SK-N-SH (cell line): Measurements from ENCODE around the gene CTXND1. TPM values are rescaled to one million over a fixed set of nuclear protein-coding genes. Genes with fewer than 3 reads are reported as not detected.
"Not testable (repeated sequence)": the region's sequence is repeated elsewhere in the genome, so short reads cannot be mapped to it uniquely, and the experiment has no call there.

ENCODE experiments used
- CTCF ChIA-PET: fragments of 300-600, 350-600 bp; formaldehyde crosslinking; extraction: SDS; loops from one replicate; lab custom pipeline; 2021; lab: Yijun Ruan, JAX
- POLR2A ChIA-PET: fragments of 350-600 bp; sonication (Branson Sonifier 250); formaldehyde crosslinking; extraction: SDS; loops from one replicate; lab custom pipeline; 2020; ENCODE audit warnings: antibody characterized with exemption, inconsistent platforms; lab: Yijun Ruan, JAX
- DNase-seq: peaks from one replicate; pipeline ENCODE4 v3.0.0; 2012
- H2AFZ ChIP-seq: fragments of 200-600 bp; sonication (generic); 2 replicates; pipeline ENCODE4 v1.8.1; 2016; ENCODE audit warnings: antibody characterized with exemption, mild to moderate bottlenecking, low read depth
- H3F3A ChIP-seq: fragments of 200-600 bp; sonication (generic); replicated peaks from 2 replicates; pipeline ENCODE3; 2016; ENCODE audit warnings: antibody characterized with exemption, mild to moderate bottlenecking; ENCODE audit not compliant: insufficient read depth
- H3K27ac ChIP-seq, 2 experiments: fragments of 200-500 bp in 1 of 2; fragments of 200-600 bp in 1 of 2; sonication (Bioruptor generic) in 1 of 2; sonication (generic), shearing (Covaris generic) in 1 of 2; 2 replicates each; pipeline versions ENCODE4 v1.5.1 to v1.6.1; 2014 to 2016; ENCODE audit warnings: low read depth in 2 of 2, inconsistent platforms in 1 of 2, low read length in 1 of 2, mild to moderate bottlenecking in 1 of 2, mixed read lengths in 1 of 2
- H3K27me3 ChIP-seq: fragments of 200-600 bp; sonication (generic), shearing (Covaris generic); 2 replicates; pipeline ENCODE4 v1.6.1; 2016; ENCODE audit warnings: mixed run types; ENCODE audit not compliant: insufficient read depth
- H3K36me3 ChIP-seq, 2 experiments: fragments of 200-500 bp in 1 of 2; fragments of 200-600 bp in 1 of 2; sonication (Bioruptor generic) in 1 of 2; sonication (generic) in 1 of 2; replicated peaks in 1 of 2; 2 replicates each; pipeline versions ENCODE3 to v1.5.1; 2014 to 2016; ENCODE audit warnings: low read length in 1 of 2, mild to moderate bottlenecking in 1 of 2; ENCODE audit not compliant: insufficient read depth in 2 of 2, control insufficient read depth in 1 of 2
- H3K4me1 ChIP-seq, 2 experiments: fragments of 200-500 bp in 1 of 2; fragments of 200-600 bp in 1 of 2; sonication (Bioruptor generic) in 1 of 2; sonication (generic), shearing (Covaris generic) in 1 of 2; 2 replicates each; pipeline versions ENCODE4 v1.5.1 to v1.6.1; 2014 to 2016; ENCODE audit warnings: low read depth in 1 of 2, low read length in 1 of 2, mixed run types in 1 of 2; ENCODE audit not compliant: insufficient read depth in 2 of 2, control insufficient read depth in 1 of 2
- H3K4me2 ChIP-seq: fragments of 200-600 bp; sonication (generic), shearing (Covaris generic); 2 replicates; pipeline ENCODE4 v1.6.1; 2017; ENCODE audit warnings: mixed run types
- H3K4me3 ChIP-seq, 2 experiments: fragments of 200-500 bp in 1 of 2; fragments of 200-600 bp in 1 of 2; sonication (Bioruptor generic) in 1 of 2; sonication (generic), shearing (Covaris generic) in 1 of 2; 2 replicates each; pipeline versions ENCODE4 v1.5.1 to v1.8.1; 2014 to 2016; ENCODE audit warnings: low read depth in 2 of 2, inconsistent platforms in 1 of 2, low read length in 1 of 2, mild to moderate bottlenecking in 1 of 2, mixed read lengths in 1 of 2, moderate library complexity in 1 of 2
- H3K79me2 ChIP-seq: fragments of 200-600 bp; sonication (generic); 2 replicates; pipeline ENCODE4 v1.8.1; 2017; ENCODE audit warnings: mild to moderate bottlenecking; ENCODE audit not compliant: insufficient read depth
- H3K9ac ChIP-seq: fragments of 200-600 bp; sonication (generic); 2 replicates; pipeline ENCODE4 v1.6.1; 2017; ENCODE audit warnings: mixed run types
- H3K9me2 ChIP-seq: fragments of 200-600 bp; sonication (generic); 2 replicates; pipeline ENCODE4 v1.6.1; 2017; ENCODE audit warnings: mixed run types
- H3K9me3 ChIP-seq: fragments of 200-600 bp; sonication (generic); 2 replicates; pipeline ENCODE4 v1.6.1; 2017; ENCODE audit warnings: mixed run types, mild to moderate bottlenecking, moderate library complexity
- H4K20me1 ChIP-seq: fragments of 200-600 bp; sonication (generic); 2 replicates; pipeline ENCODE4 v1.6.1; 2017; ENCODE audit warnings: mild to moderate bottlenecking, mixed run types; ENCODE audit not compliant: insufficient read depth
- FOXJ3 ChIP-seq: sonication (generic); formaldehyde crosslinking; IDR thresholded peaks from 2 replicates; pipeline ENCODE4 v1.5.1; 2020; ENCODE audit warnings: mild to moderate bottlenecking, missing genetic modification reagents
- GATA2 ChIP-seq: sonication (generic); formaldehyde crosslinking; IDR thresholded peaks from 2 replicates; pipeline ENCODE4 v1.5.0; 2020; ENCODE audit warnings: mild to moderate bottlenecking, missing genetic modification reagents
- MXI1 ChIP-seq: IDR thresholded peaks from 2 replicates; pipeline ENCODE4 v1.6.1; 2012; ENCODE audit warnings: mild to moderate bottlenecking, low read depth, low read length, improper control_type of control experiment
- NFIC ChIP-seq: IDR thresholded peaks from 2 replicates; pipeline ENCODE4 v1.4.0; 2012; ENCODE audit warnings: borderline replicate concordance
- SMC3 ChIP-seq: IDR thresholded peaks from 2 replicates; pipeline ENCODE4 v1.6.1; 2012; ENCODE audit warnings: low read depth, low read length, improper control_type of control experiment
- TCF12 ChIP-seq: IDR thresholded peaks from 2 replicates; pipeline ENCODE4 v1.4.0; 2012
- TEAD4 ChIP-seq: IDR thresholded peaks from 2 replicates; pipeline ENCODE4 v1.4.0; 2012; ENCODE audit warnings: mild to moderate bottlenecking, borderline replicate concordance; ENCODE audit not compliant: insufficient read depth
- WGBS: methylation state at CpG from one replicate; pipeline ENCODE4 v1.1.6; 2017; ENCODE audit warnings: low lambda C conversion rate; 5-methylcytosine and 5-hydroxymethylcytosine counted together
- polyA plus RNA-seq, 3 experiments: library from polyadenylated mRNA; depleted of rRNA; stranded (reverse); fragments of >200 nt; gene quantifications; 2 replicates each; pipeline ENCODE4 v1.2.3, GENCODE V29; 2012
- TF ChIP-seq, protein P1 (sequence below): IDR thresholded peaks from 2 replicates; pipeline ENCODE4; 2012
- TF ChIP-seq, protein P2 (sequence below): IDR thresholded peaks from 2 replicates; pipeline ENCODE4 v1.4.0; 2012; ENCODE audit warnings: low read depth, borderline replicate concordance
- TF ChIP-seq, protein P3 (sequence below): IDR thresholded peaks from 2 replicates; pipeline ENCODE4 v1.4.0; 2012; ENCODE audit warnings: low read depth, borderline replicate concordance

The CTXND1 gene
- polyA plus RNA-seq, 1 of the 3 experiments (the other 2 are of a cell fraction) = not detected

DNA sequence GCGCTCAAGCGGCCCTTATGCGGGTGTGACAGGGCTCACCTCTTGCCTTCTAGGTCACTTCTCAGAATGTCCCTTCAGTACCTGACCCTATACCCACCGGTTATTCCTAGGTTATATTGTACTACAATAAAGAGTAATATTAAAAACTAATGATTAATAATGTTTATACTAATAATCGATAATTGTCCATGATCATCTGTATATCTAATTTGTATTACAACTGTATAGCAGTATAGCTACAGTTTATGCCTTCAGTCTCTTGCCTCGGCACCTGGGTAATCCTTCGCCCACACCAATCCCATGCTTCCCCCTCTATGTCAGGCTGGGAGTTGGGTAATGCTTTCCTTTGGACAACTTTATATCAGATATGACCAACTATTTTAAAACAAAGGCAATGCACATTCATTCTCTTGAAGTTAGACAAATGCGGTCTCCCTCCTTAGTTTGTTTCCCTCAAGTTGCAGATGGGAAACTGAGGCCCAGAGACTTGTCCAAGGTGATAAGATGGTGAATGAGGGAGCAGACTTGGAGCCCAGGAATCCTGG, 95.8 kb downstream of the CTXND1 start:
- WGBS = 96% methylated on average over 8 of the region's 8 CpGs
- Histone ChIP-seq H3K9me2 (no peaks in the 10 kb centered on the region), H3K9me3 (no peaks in the 10 kb centered on the region), H3K4me3 (no peak overlapping the region), H4K20me1 (no peaks in the 10 kb centered on the region), H2AFZ (no peak overlapping the region), H3K4me2 (no peak overlapping the region), H3K9ac (no peak overlapping the region), H3K27ac (no peak overlapping the region), H3F3A (peaks cover 11% of the 10 kb centered on the region), H3K36me3 (peaks cover under 1 to 20% of the 10 kb centered on the region in 2 experiments), H3K4me1 (peaks cover 0 to 14% of the 10 kb centered on the region in 2 experiments; a peak in 1 of 4 replicates), H3K27me3 (no peaks in the 10 kb centered on the region), H3K79me2 (no peaks in the 10 kb centered on the region)
- ChIA-PET CTCF (interaction anchor here (0.6 to 1.5 kb wide), 2 partner anchors 17 to 41 kb away, joined by 3 to 4 read pairs; no protein-coding TSS in a partner anchor), POLR2A (no interaction called here)
- no peak for DNase-seq
- TF ChIP-seq, protein P1, sequence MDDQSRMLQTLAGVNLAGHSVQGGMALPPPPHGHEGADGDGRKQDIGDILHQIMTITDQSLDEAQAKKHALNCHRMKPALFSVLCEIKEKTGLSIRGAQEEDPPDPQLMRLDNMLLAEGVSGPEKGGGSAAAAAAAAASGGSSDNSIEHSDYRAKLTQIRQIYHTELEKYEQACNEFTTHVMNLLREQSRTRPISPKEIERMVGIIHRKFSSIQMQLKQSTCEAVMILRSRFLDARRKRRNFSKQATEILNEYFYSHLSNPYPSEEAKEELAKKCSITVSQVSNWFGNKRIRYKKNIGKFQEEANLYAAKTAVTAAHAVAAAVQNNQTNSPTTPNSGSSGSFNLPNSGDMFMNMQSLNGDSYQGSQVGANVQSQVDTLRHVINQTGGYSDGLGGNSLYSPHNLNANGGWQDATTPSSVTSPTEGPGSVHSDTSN = no peak
- TF ChIP-seq SMC3 (no peak), TCF12 (no peak), GATA2 (no peak), MXI1 (no peak), FOXJ3 (CRISPR knock-in tag) (no peak), TEAD4 (no peak), NFIC (no peak)
- TF ChIP-seq, protein P2, sequence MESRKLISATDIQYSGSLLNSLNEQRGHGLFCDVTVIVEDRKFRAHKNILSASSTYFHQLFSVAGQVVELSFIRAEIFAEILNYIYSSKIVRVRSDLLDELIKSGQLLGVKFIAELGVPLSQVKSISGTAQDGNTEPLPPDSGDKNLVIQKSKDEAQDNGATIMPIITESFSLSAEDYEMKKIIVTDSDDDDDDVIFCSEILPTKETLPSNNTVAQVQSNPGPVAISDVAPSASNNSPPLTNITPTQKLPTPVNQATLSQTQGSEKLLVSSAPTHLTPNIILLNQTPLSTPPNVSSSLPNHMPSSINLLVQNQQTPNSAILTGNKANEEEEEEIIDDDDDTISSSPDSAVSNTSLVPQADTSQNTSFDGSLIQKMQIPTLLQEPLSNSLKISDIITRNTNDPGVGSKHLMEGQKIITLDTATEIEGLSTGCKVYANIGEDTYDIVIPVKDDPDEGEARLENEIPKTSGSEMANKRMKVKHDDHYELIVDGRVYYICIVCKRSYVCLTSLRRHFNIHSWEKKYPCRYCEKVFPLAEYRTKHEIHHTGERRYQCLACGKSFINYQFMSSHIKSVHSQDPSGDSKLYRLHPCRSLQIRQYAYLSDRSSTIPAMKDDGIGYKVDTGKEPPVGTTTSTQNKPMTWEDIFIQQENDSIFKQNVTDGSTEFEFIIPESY = no peak
- TF ChIP-seq, protein P3, sequence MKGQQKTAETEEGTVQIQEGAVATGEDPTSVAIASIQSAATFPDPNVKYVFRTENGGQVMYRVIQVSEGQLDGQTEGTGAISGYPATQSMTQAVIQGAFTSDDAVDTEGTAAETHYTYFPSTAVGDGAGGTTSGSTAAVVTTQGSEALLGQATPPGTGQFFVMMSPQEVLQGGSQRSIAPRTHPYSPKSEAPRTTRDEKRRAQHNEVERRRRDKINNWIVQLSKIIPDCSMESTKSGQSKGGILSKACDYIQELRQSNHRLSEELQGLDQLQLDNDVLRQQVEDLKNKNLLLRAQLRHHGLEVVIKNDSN = no peak

DNA sequence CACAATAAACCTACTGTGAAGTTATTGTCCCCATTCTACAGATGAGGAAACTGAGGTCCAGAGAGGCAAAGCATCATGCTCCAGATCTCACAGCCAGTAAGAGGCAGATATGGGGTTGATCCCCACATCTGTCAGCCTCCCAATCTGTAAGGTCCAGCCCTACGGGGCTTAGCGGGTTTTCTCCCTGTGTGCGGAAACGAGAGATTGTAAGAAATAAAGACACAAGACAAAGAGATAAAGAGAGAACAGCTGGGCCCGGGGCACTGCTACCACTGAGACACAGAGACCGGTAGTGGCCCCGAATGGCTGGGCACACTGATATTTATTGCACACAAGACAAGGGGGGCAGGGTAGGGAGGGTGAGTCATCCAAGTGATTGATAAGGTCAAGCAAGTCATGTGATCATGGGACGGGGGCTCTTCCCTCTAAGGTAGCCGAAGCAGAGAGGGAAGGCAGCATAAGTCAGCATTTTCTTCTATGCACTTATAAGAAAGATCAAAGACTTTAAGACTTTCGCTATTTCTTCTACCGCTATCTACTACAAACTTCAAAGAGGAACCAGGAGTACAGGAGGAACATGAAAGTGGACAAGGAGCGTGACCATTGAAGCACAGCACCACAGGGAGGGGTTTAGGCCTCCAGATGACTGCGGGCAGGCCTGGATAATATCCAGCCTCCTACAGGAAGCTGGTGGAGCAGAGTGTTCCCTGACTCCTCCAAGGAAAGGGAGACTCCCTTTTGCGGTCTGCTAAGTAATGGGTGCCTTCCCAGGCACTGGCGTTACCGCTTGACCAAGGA, 96.4 kb downstream of the CTXND1 start:
- POLR2A ChIA-PET, H3K4me3 ChIP-seq, CTCF ChIA-PET, H3K27ac ChIP-seq, H4K20me1 ChIP-seq, H3K4me2 ChIP-seq, H3K9me2 ChIP-seq, H3K9me3 ChIP-seq, H2AFZ ChIP-seq, DNase-seq, H3K79me2 ChIP-seq, H3K9ac ChIP-seq, H3K27me3 ChIP-seq: not testable (repeated sequence)
- Histone ChIP-seq H3K4me1 (peaks cover 0 to 14% of the 10 kb centered on the region in 2 experiments; a peak in 1 of 4 replicates), H3K36me3 (peaks cover 0 to 13% of the 10 kb centered on the region in 2 experiments), H3F3A (peaks cover 11% of the 10 kb centered on the region)
- WGBS = 93% methylated on average over 15 of the region's 16 CpGs
